ENCODE results near the gene KANSL1L. TPM values are rescaled to one million over a fixed set of nuclear protein-coding genes. Genes with fewer than 3 reads are reported as not detected.

Gene KANSL1L
- total and polyA plus RNA-seq, 5 experiments from 2014 or later: 0.76 to 24.1 (median 1.2) TPM

DNA sequence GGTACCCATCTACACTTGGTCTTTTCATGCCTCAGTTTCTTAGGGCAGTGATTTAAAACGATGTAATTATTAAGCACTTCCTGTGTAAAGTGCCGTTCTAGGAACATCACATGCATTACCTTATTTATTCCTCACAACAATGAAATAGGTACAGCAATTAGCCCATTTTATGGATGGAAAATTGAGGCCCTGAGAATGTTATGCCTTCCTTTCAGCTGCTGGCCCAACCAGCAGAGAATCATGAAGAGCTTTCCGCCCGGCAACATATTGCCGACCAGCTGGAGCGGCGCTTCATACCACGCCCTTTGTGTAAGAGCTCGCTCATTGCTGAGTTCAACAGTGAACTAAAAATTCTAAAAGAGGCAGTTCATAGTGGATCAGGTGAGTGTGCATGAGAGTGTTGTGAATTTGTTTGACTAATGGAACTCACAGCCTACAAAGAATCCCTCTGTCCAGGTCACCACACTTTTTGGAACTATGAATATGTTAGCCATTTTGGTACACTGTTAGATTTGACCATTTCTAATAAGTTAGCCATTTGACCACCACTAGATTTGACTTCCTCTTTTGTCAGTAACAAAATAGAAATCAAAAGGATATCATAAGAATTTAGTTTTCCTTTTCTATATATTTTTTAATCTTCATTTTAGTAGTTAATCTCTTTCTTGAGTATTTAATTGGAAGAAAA, 194.4 kb downstream of the KANSL1L start:
- ATAC-seq: no peak
- H3K9me3 Mint-ChIP-seq: no peaks in the 10 kb centered on the region
- no peaks in the 10 kb centered on the region for H3K36me3 Mint-ChIP-seq
- H3K27ac Mint-ChIP-seq: no peak overlapping the region
- DNase-seq: no peak
- H3K27me3 Mint-ChIP-seq: peaks cover 3 to 14% (median 6%) of the 10 kb centered on the region in 5 donors
- H3K4me3 Mint-ChIP-seq: no peak overlapping the region
- POLR2A ChIA-PET: interaction anchor here (0.5 kb wide), 1 partner anchor 1793 kb away, joined by 5 read pairs; no protein-coding TSS in a partner anchor
- no peaks in the 10 kb centered on the region for H3K4me1 Mint-ChIP-seq

DNA sequence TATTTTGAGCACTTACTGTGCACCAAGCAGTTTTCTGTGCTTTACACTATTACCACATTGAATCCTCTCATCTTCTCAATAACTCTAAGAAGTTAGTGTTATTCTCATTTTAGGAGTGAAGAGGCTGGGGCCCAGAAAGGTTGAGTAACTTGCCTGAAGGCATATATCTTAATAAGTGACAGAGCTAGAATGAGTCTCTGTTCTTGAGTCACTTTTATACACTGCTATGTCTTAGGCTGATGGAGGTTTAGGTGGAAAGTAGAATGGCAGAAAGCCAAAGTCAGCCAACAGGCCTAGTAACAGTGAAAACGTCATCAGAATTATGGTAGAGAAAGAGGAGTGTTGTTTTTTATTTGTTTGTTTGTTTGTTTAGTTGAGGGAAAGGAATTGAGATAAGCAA, 196.6 kb downstream of the KANSL1L start:
- no peak overlapping the region for H3K27ac Mint-ChIP-seq
- no peaks in the 10 kb centered on the region for H3K4me1 Mint-ChIP-seq
- no peak for ATAC-seq
- DNase-seq: no peak
- peaks cover 4 to 15% (median 6%) of the 10 kb centered on the region in 5 donors for H3K27me3 Mint-ChIP-seq
- H3K36me3 Mint-ChIP-seq: no peaks in the 10 kb centered on the region
- H3K4me3 Mint-ChIP-seq: no peak overlapping the region
- POLR2A ChIA-PET: no interaction called here
- no peaks in the 10 kb centered on the region for H3K9me3 Mint-ChIP-seq

DNA sequence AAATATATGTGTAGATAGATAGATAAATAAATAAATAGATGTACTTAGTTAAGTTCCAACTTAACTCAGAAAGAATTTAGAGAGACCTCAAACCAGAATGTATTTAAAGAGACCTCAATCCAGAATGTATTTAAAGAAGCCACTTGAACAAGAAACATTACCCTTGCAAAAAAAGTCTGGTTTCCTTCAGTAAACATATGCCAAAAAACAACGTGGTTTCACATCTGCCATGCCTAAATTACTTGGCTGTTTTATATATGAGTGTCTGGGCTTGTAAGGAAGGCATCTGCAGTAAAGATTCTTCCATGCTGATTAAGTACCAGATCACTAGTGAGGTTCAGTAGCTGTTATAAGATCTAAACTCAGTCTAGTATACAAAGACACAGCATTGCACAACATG, 197.9 kb downstream of the KANSL1L start:
- H3K4me1 Mint-ChIP-seq: no peaks in the 10 kb centered on the region
- H3K27ac Mint-ChIP-seq: no peak overlapping the region
- H3K4me3 Mint-ChIP-seq: no peak overlapping the region
- DNase-seq: no peak
- POLR2A ChIA-PET: no interaction called here
- no peaks in the 10 kb centered on the region for H3K9me3 Mint-ChIP-seq
- H3K27me3 Mint-ChIP-seq: peaks cover 4 to 16% (median 7%) of the 10 kb centered on the region in 5 donors
- ATAC-seq: no peak
- no peaks in the 10 kb centered on the region for H3K36me3 Mint-ChIP-seq

Other genes with a start within 250 kb of the KANSL1L start
- gene RPE, start 168.8 kb downstream of the KANSL1L start, total RNA-seq: 10 to 100 TPM; 34.6 to 36.5 TPM
- 10 to 100 TPM; 17.4 to 20.9 (median 17.7) TPM for gene RPE, start 168.8 kb downstream of the KANSL1L start, polyA plus RNA-seq
- not detected for gene ACADL, start 54.0 kb upstream of the KANSL1L start, total RNA-seq
- not detected for gene ACADL, start 54.0 kb upstream of the KANSL1L start, polyA plus RNA-seq
- not detected for gene MYL1, start 143.8 kb upstream of the KANSL1L start, total RNA-seq
- not detected for gene MYL1, start 143.8 kb upstream of the KANSL1L start, polyA plus RNA-seq

Measured in naive thymus-derived CD8-positive, alpha-beta T cell (primary cell).